Osteocyte (in vitro differentiated cells): ENCODE measurements around the gene DCDC2. TPM values are rescaled to one million over a fixed set of nuclear protein-coding genes. Genes with fewer than 3 reads are reported as not detected.
"Not testable (repeated sequence)": the region's sequence is repeated elsewhere in the genome, so short reads cannot be mapped to it uniquely, and the experiment has no call there.

ENCODE experiments used
- DNase-seq: peaks from one replicate; pipeline ENCODE4 v3.0.0; 2021; ENCODE audit warnings: mixed read lengths; ENCODE audit not compliant: unreplicated experiment; ENCODE audit errors: extremely low spot score
- H3K27ac Mint-ChIP-seq: one replicate; pipeline ENCODE4 v1.8.0; 2021; ENCODE audit warnings: mild to moderate bottlenecking, mixed read lengths; ENCODE audit not compliant: unreplicated experiment
- H3K27me3 Mint-ChIP-seq: one replicate; pipeline ENCODE4 v1.8.0; 2021; ENCODE audit warnings: mixed read lengths; ENCODE audit not compliant: unreplicated experiment
- H3K36me3 Mint-ChIP-seq: one replicate; pipeline ENCODE4 v1.8.0; 2021; ENCODE audit warnings: mixed read lengths; ENCODE audit not compliant: unreplicated experiment
- H3K4me1 Mint-ChIP-seq: one replicate; pipeline ENCODE4 v1.8.0; 2021; ENCODE audit warnings: mixed read lengths; ENCODE audit not compliant: unreplicated experiment
- H3K4me3 Mint-ChIP-seq: one replicate; pipeline ENCODE4 v1.8.0; 2021; ENCODE audit warnings: mild to moderate bottlenecking, moderate library complexity, mixed read lengths; ENCODE audit not compliant: unreplicated experiment
- H3K9me3 Mint-ChIP-seq: one replicate; pipeline ENCODE4 v1.8.0; 2021; ENCODE audit warnings: mixed read lengths; ENCODE audit not compliant: unreplicated experiment
- CTCF ChIP-seq: fragments of 200-600 bp; sonication (generic); IDR thresholded peaks from 2 replicates; pipeline ENCODE4 v1.5.0; 2021; ENCODE audit warnings: antibody characterized with exemption, mild to moderate bottlenecking, moderate library complexity
- total RNA-seq: library from RNA; stranded (reverse); gene quantifications from 2 replicates; pipeline ENCODE4 v1.2.1, GENCODE V29; 2021

The DCDC2 gene
- total RNA-seq, 1 donor from 2014 or later, result 1.0 TPM

- TF ChIP-seq CTCF, result no peak
- peaks cover 6% of the 10 kb centered on the region for H3K27me3 Mint-ChIP-seq
- peak overlapping the region; percentile 73 for H3K27ac Mint-ChIP-seq
- H3K4me1 Mint-ChIP-seq, result peaks cover 33% of the 10 kb centered on the region
- DNase-seq, result no peak
- no peak overlapping the region for H3K4me3 Mint-ChIP-seq
- no peaks in the 10 kb centered on the region for H3K9me3 Mint-ChIP-seq
- H3K36me3 Mint-ChIP-seq, result no peaks in the 10 kb centered on the region
Observed at GRCh38 chr6:24307881-24308280, 50.0 kb downstream of the DCDC2 start.

- H3K9me3 Mint-ChIP-seq, result no peaks in the 10 kb centered on the region
- H3K27me3 Mint-ChIP-seq, result peaks cover 12% of the 10 kb centered on the region
- peaks cover 37% of the 10 kb centered on the region for H3K4me1 Mint-ChIP-seq
- no peak for DNase-seq
- H3K4me3 Mint-ChIP-seq, result no peak overlapping the region
- H3K36me3 Mint-ChIP-seq, result no peaks in the 10 kb centered on the region
- no peak overlapping the region for H3K27ac Mint-ChIP-seq
- TF ChIP-seq CTCF, result no peak
Observed at GRCh38 chr6:24306936-24307335, 50.9 kb downstream of the DCDC2 start.

- H3K4me3 Mint-ChIP-seq, result no peak overlapping the region
- DNase-seq, result no peak
- no peak for TF ChIP-seq CTCF
- peaks cover 38% of the 10 kb centered on the region for H3K4me1 Mint-ChIP-seq
- peak overlapping the region; percentile 16 for H3K27ac Mint-ChIP-seq
- peaks cover 12% of the 10 kb centered on the region for H3K27me3 Mint-ChIP-seq
- H3K36me3 Mint-ChIP-seq, result no peaks in the 10 kb centered on the region
- H3K9me3 Mint-ChIP-seq, result no peaks in the 10 kb centered on the region
Observed at GRCh38 chr6:24306038-24306437, 51.8 kb downstream of the DCDC2 start.

- Mint-ChIP-seq H3K27me3 (peaks cover 14% of the 10 kb centered on the region), H3K4me1 (peaks cover 3% of the 10 kb centered on the region), H3K9me3 (peaks cover 30% of the 10 kb centered on the region), H3K36me3 (no peaks in the 10 kb centered on the region), H3K27ac (no peak overlapping the region), H3K4me3 (no peak overlapping the region)
- no peak for TF ChIP-seq CTCF
- no peak for DNase-seq
Observed at GRCh38 chr6:24296944-24297343, 60.9 kb downstream of the DCDC2 start.

GRCh38 chr6:24293852-24294251 lies 64.0 kb downstream of the DCDC2 start:
- H3K4me3 Mint-ChIP-seq, H3K4me1 Mint-ChIP-seq, H3K36me3 Mint-ChIP-seq: not testable (repeated sequence)

GRCh38 chr6:24287239-24287638 lies 70.6 kb downstream of the DCDC2 start:
- no peaks in the 10 kb centered on the region for H3K36me3 Mint-ChIP-seq
- TF ChIP-seq CTCF, result no peak
- H3K4me1 Mint-ChIP-seq, result no peaks in the 10 kb centered on the region
- H3K27me3 Mint-ChIP-seq, result peaks cover 4% of the 10 kb centered on the region
- no peak overlapping the region for H3K4me3 Mint-ChIP-seq
- H3K9me3 Mint-ChIP-seq, result no peaks in the 10 kb centered on the region
- no peak for DNase-seq
- no peak overlapping the region for H3K27ac Mint-ChIP-seq

More at GRCh38 chr6:24293852-24294251, 64.0 kb downstream of the DCDC2 start:
- Mint-ChIP-seq H3K9me3 (peaks cover 30% of the 10 kb centered on the region), H3K27me3 (peaks cover 15% of the 10 kb centered on the region)
- DNase-seq, H3K27ac Mint-ChIP-seq: not testable (repeated sequence)
